K562 (cell line): ENCODE results near the gene RNFT2. TPM values are rescaled to one million over a fixed set of nuclear protein-coding genes. Genes with fewer than 3 reads are reported as not detected.

ENCODE experiments used
- CHD7 ChIP-seq: fragments of 200-600 bp; sonication (generic); IDR thresholded peaks from one replicate; pipeline ENCODE4 v1.6.1; 2012; ENCODE audit warnings: mild to moderate bottlenecking, low read depth, low read length, inconsistent platforms
- POLR2AphosphoS5 ChIP-seq: IDR thresholded peaks from 2 replicates; pipeline ENCODE4 v1.6.1; 2011; ENCODE audit warnings: mild to moderate bottlenecking, low read depth, low read length, moderate library complexity; ENCODE audit not compliant: control insufficient read depth, insufficient read depth
- RBM25 ChIP-seq: fragments of 200-400 bp; formaldehyde crosslinking; IDR thresholded peaks from 2 replicates; pipeline ENCODE4 v1.6.1; 2018; ENCODE audit warnings: low read length, low read depth, moderate library complexity; ENCODE audit not compliant: severe bottlenecking
- polyA plus RNA-seq, 8 experiments: library from polyadenylated mRNA; depleted of rRNA in 4 of 8; stranded (reverse) in 5 of 8; unstranded in 3 of 8; fragments of >200 nt; fragmentation: Nextera tagmentation in 2 of 8; fragmentation: Illumina TruSeq in 1 of 8; extraction: Ambion mirVana in 2 of 8; extraction: Trizol in 1 of 8; gene quantifications; 2 replicates each; pipeline versions ENCODE4 v1.2.1 to v1.2.3, GENCODE V29; 2011 to 2014; ENCODE audit warnings: inconsistent platforms in 1 of 8, missing spikeins in 1 of 8
- total RNA-seq, 7 experiments: library from RNA; depleted of rRNA in 6 of 7; stranded (reverse); fragments of >200 nt in 6 of 7; fragmentation: Illumina TruSeq in 2 of 7; extraction: Trizol in 2 of 7; gene quantifications; 2 replicates each; pipeline versions ENCODE4 v1.2.1 to v1.2.3, GENCODE V29; 2011 to 2021; ENCODE audit warnings: low replicate concordance in 1 of 7

The RNFT2 gene
- total and polyA plus RNA-seq, 9 of the 15 experiments (the other 6 are each of a cell fraction or from before 2014, with no cell fraction given): 3.6 to 26.3 (median 9.5) TPM

GRCh38 chr12:116800918-116801317 lies 62.8 kb downstream of the RNFT2 start (continued):
- TF ChIP-seq CHD7 (no peak), POLR2AphosphoS5 (no peak), RBM25 (peak; percentile 78)
